Left renal pelvis (tissue), 4 donors: ENCODE measurements around the gene PREX1. TPM values are rescaled to one million over a fixed set of nuclear protein-coding genes. Genes with fewer than 3 reads are reported as not detected.
"Not testable (repeated sequence)": the region's sequence is repeated elsewhere in the genome, so short reads cannot be mapped to it uniquely, and the experiment has no call there.

Experiments
- DNase-seq, 4 donors: peaks; one replicate each; pipeline ENCODE4 v3.0.0-alpha.2; 2013; ENCODE audit warnings: low read depth in 4 of 4, low spot score in 3 of 4
- polyA plus RNA-seq, 4 donors: library from polyadenylated mRNA; unstranded; fragments of 120-200 nt; gene quantifications; one replicate each; pipeline ENCODE4 v1.2.1, GENCODE V29; 2013; ENCODE audit not compliant: insufficient read length in 4 of 4

PREX1 gene
- polyA plus RNA-seq, 4 donors, result 11.2 to 14.5 (median 14.3) TPM

DNA sequence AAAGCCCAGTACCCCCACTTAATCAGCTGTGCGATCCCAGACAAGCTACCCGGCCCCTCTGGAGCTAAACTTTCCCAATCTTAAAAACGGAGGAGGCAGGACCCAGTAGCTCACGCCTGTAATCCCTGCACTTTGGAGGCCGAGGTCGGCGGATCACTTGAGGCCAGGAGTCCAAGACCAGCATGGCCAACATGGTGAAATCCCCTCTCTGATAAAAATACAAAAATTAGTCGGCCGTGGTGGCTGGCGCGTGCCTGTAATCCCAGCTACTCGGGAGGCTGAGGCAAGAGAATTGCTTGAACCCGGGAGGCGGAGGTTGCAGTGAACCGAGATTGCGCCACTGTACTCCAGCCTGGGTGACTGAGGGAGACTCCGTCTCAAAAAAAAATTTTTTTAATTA lies 1.3 kb downstream of the PREX1 start:
- DNase-seq, result not testable (repeated sequence)

DNA sequence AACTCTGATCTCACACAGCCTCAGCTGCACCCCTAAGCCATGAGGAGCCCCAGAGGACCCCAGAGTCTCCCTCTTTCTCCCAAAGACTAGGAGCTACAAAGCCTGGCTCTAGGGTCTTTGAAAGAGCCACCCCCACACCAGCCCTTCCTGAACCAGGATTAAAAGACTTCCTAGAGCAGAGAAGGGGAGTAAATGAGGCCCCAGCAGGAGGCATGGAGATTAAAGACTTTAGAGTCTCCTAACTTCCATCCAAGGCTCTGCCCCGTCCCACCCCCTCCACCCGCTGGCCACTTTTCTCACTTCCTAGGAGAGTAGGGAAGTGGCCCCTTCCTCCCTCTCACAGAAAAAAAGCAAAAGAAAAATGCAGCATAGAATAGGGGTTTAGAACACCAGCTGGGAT lies 1.7 kb downstream of the PREX1 start:
- no peak for DNase-seq

DNA sequence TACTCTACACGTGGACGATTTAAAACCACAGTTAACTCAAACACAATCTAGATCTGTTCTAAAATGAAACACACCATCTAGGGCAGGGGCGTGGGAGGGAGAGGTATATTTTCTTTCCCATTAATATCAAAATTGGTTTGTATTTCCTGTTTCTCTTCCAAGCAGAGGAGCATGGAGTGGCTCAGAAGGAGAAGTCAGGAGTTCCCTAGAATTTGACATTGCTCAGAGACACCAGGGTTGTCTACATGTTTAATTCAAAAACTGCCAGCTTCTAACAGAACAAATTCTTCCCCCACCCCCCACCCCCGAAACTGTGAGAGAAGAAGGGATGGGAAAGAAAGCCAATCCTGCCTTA lies 2.3 kb downstream of the PREX1 start:
- no peak for DNase-seq

- no peak for DNase-seq
Observed at GRCh38 chr20:48824830-48825565, 2.8 kb downstream of the PREX1 start.

- no peak for DNase-seq
Observed at GRCh38 chr20:48823960-48824498, 3.8 kb downstream of the PREX1 start.

DNA sequence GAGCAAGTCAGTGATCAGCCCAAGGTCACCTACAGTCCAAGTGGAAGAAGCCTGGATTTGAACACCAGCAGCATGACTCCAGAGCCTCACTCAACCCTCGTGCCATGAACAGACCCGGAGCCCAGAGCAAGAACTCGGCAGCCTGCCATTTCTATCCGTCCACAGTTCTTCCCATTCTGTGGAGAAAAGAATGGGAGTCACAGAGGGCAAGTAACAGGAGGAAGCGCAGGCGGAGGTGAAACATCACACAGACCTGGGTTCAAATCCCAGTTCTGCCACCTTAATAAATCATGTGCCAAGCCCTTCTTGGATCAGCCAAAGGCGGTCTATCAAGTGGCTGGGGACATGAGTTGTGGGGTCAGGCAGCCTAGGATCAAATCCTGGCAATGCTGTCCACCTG lies 4.3 kb downstream of the PREX1 start:
- no peak for DNase-seq

DNA sequence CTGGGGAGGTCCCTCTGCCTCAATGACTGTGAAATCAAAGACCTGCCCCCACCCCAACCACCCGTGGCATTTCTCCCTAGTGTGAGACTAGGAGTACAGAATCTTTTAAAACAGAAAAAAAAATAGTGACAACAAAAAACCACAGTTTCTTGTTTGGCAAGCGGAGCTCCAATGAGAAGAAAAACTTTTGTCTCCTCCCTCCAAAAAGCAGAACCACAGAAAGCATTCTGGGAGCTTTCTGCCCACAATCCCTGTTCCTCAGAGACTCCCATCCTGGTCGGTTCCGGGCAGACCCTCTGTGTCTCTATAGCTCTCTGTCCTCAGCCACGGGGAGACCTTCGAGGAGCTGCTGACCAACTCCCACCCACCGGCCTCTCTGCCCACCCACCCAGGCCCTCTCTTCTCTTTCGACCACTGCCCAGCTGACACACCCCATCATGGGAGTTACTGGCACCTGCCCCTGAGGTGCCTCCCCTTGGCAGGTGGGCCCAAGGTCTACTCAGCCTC lies 4.9 kb downstream of the PREX1 start:
- DNase-seq, result no peak

- DNase-seq, result no peak
Observed at GRCh38 chr20:48822178-48822577, 5.6 kb downstream of the PREX1 start.

- DNase-seq, result no peak
Observed at GRCh38 chr20:48821261-48821920, 6.4 kb downstream of the PREX1 start.

DNA sequence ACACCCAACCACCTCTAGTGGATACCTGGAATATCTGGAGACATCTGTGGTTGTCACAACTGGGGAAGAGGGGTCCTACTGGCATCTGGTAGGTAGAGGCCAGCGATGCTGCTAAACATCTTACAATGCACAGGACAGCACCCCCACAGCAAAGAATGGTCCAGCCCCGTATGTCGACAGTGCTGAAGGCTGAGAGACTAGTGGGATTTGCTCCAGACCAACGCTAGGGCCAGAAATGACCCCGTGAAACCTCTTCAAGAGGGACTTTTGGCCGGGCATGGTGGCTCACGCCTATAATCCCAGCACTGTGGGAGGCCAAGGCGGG lies 7.2 kb downstream of the PREX1 start:
- no peak for DNase-seq

- DNase-seq, result no peak
Observed at GRCh38 chr20:48819821-48820648, 7.8 kb downstream of the PREX1 start.

DNA sequence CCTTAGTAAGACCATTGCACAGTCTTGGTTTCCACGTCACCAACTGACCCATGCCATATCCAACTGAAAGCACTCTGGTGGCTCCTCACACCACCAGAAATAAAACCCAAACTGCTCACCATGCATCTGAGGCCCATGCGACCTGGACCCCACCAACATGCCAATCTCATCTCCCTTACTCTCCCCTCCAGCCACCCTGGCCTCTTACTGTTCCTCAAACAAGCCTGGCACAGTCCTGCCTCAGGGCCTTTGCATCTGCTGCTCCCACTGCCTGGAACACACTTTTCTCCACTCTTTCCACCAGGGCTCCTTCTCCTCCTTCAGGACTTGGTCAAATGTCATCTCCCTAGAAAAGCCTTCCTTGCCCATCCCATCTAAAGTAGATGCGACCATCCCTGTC lies 8.7 kb downstream of the PREX1 start:
- no peak for DNase-seq

- no peak for DNase-seq
Observed at GRCh38 chr20:48818481-48818987, 9.3 kb downstream of the PREX1 start.

- DNase-seq, result no peak
Observed at GRCh38 chr20:48818031-48818370, 9.8 kb downstream of the PREX1 start.

DNA sequence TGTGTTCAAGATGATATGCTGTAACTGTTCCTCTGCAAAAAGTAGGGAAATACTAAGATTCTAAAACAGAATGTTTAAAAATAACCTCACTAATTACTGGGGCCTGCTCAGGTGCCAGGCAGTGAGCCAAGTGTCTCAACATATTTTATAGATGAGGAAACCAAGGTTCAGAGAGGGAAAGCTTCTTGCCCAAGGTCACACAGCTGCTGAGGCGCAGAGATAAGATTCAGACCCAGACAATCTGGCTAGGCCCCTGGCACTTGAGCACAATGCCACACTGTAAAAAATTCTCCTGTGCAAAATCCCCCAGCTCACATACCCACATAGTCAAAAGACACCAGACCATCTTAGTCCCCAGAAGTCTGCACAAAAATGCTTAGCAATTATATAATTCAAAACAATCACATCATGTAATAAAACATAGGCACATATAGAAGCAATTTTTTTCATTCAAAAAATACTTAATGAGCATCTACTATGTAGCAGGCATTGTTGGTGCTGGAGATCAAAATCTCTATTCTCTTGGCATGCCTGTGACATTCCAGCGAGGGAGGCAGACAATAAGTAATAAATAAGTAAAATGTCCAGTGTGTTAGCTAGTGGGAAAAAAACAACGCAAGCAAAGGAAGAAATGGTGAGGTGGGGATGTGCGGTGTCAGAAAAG lies 10.3 kb downstream of the PREX1 start:
- DNase-seq, result no peak

DNA sequence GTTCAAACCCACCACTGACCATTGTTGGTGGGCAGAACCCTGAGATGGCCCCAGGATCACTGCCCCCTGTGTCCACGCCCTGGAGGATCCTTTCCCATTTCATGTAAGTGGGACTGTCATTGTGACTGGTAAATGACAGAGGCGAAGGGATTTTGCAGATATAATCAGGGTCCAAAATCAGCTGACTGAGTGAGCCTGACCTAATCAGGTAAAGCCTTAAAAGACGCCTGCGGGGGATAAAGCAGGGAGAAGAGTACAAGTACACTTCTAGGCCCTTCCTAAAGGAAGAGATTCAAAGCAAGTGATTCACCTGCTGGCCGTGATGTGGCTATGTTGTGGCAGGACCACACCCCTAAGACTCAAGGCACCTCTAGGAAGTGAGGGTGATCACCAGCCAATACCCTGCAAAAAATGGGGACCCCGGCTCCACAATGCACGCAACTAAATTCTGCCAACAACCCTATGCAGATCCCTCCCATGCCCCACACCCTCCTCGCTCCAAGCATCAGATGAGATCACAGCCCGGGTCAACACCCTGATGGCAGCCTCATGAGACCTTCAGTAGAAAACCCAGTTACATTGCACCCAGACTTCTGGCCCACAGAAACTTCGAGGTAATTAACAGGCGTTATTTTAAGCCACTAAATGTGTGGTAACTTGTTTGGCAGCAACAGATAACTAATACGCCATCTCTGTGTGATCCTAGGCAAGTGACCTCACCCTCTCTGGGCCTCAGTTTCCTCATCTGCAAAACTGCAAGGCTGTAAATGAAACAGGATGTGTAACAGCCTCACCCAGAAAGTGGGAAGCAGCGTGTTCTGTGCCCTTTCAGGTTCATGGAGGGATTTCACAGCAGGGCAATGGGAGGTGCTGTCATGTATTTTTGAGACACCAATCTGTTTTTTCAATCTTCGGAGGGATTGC lies 11.3 kb downstream of the PREX1 start:
- no peak for DNase-seq

DNA sequence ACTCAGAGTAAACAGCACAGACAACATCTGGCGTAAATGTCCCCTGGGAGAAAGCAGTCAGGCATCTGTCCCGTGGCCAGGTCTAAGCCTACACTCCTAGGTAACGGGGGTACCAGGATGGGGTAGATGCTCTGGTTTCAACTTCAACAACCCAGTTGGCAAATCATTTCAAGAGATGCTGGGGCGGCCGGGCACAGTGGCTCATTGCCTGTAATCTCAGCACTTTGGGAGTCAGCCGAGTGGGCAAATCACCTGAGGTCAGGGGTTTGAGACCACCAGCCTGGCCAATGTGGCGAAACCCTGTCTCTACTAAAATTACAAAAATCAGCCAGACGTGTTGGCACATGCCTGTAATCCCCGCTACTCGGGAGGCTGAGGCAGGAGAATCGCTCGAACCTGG lies 12.3 kb downstream of the PREX1 start:
- DNase-seq, result no peak

- DNase-seq, result no peak
Observed at GRCh38 chr20:48814633-48815032, 13.2 kb downstream of the PREX1 start.

DNA sequence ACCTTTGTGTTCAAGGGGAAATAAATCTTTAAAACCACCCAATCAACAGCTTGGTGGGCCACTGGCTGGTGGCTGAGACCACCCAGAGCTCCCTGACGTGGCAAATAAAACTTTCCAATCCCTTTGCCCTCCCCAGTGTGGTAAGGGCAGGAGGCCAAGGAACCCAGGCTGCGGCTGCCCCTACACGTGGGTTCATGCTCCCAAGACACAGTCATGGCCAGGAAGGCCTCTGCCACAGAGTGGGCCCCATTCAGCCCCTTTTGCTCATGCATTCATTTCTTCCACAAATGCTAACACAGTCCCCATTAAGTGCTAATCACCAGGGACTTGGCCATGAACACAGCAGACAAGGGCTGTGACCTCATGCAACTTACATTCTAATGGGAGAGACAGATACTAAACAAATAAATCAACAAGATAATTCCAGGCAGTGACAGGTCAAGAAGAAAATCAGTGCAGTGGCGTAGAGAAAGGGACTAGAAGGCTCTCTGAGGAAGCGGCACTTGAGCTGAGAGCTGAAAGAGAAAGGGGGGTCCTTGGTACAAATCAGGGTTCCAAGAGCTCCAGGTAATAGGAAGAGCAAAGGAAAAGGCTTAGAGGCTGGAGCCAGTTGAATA lies 13.8 kb downstream of the PREX1 start:
- DNase-seq, result no peak
